ENCODE measurements around the gene CCL11.
"Not testable (repeated sequence)": the region's sequence is repeated elsewhere in the genome, so short reads cannot be mapped to it uniquely, and the experiment has no call there.

CCL11 gene

GRCh38 chr17:34312080-34312479, 26.5 kb downstream of the CCL11 start:
- no peak for DNase-seq

- DNase-seq = no peak
Observed at GRCh38 chr17:34313164-34313563, 27.6 kb downstream of the CCL11 start.

GRCh38 chr17:34314279-34314678, 28.7 kb downstream of the CCL11 start:
- no peak for DNase-seq

- DNase-seq = no peak
Observed at GRCh38 chr17:34318474-34318873, 32.9 kb downstream of the CCL11 start.

GRCh38 chr17:34319039-34319483, 33.5 kb downstream of the CCL11 start, which contains the start of gene CCL8:
Gene CCL8, plus strand, starts transcription at chr17:34319435. Its CDS starts 67 bp downstream, at chr17:34319502.
- DNase-seq = no peak

GRCh38 chr17:34321964-34322363, 36.4 kb downstream of the CCL11 start:
- no peak for DNase-seq

- not testable (repeated sequence) for DNase-seq
Observed at GRCh38 chr17:34327580-34327979, 42.0 kb downstream of the CCL11 start.

- no peak for DNase-seq
Observed at GRCh38 chr17:34337701-34338100, 52.2 kb downstream of the CCL11 start.

All from NCI-H2107 (cell line).